Left colon (tissue), 2 donors: ENCODE results near the gene METTL17. TPM values are rescaled to one million over a fixed set of nuclear protein-coding genes. Genes with fewer than 3 reads are reported as not detected.
"Not testable (repeated sequence)": the region's sequence is repeated elsewhere in the genome, so short reads cannot be mapped to it uniquely, and the experiment has no call there.

Experiments
- ATAC-seq: fragments of 200-7000 bp; cut with Tn5 transposase; one replicate; pipeline ENCODE4 v1.9.1; 2020; ENCODE audit warnings: mild to moderate bottlenecking, moderate library complexity
- DNase-seq, 2 donors: peaks; one replicate each; pipeline ENCODE4 v3.0.0-alpha.2; 2020
- intact Hi-C, 2 donors: fragments of 100-400 bp; cut with DNase I in 1 of 2; cut with micrococcal nuclease in 1 of 2; formaldehyde crosslinking; loops; one replicate each; pipeline versions ENCODE4 v1.11.2 to v1.14.0; 2022; cut with DNase I, micrococcal nuclease
- microRNA-seq, 2 donors: library from miRNA; unstranded; fragments of <30 nt; microRNA quantifications; one replicate each; pipeline versions ENCODE4 v1.1.0 to v1.2.0, GENCODE V29; 2020
- total RNA-seq, 2 donors: library from RNA; stranded (reverse); fragmentation: NEBNext Ultra II Directional; extraction: Animal tissue kit (Norgen Biotek cat#: 25700); gene quantifications; one replicate each; pipeline ENCODE4 v1.2.1, GENCODE V29; 2021
- donor health status: DM: no; HTN: no; CAD: no.
- donor health status: DM: yes; HTN: yes; CAD: no.

METTL17 gene
- total RNA-seq, 2 donors from 2014 or later, result 48.4 to 65.1 TPM

DNA sequence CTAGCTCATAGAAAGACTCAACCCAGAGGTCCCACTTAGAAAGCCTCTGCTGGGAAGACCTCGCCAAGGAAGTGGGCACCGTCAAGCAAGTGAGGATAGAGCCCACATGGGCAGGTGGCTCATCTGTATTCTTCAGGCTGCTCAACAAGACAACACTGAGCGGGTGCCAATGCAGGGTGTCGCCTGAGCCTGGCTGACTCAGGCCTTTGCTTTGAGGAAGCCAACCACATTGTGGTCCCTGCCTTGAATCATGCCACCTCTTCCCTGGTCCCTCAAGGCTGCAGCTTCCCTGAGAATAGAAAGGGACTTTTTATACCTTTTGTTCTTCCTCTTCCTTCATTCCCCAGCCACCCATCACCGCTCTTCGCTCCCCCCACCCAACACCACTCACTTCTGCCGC is 47.0 kb downstream of the METTL17 start:
- DNase-seq (no peak), ATAC-seq (no peak)
- intact Hi-C loops, result no loop called here

DNA sequence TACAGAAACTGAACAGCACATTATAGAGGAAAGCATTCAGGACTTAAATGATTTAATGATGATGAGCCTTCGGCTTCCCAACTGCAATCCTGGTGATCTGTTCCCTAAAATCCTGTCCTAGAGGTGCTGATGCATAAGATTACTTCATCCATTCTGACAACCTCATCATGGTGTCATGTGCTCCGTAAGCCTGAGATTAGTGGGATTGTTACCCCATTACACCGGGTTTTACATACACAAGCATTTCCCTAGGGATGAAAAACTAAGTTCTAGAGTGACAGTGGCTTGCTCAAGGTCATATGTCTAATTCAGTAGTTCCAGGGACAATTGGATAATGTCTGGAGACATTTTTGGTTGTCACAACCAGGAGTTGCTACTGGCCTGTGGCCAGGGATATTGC is 47.4 kb downstream of the METTL17 start:
- DNase-seq (no peak), ATAC-seq (no peak)
- intact Hi-C loops, result no loop called here

DNA sequence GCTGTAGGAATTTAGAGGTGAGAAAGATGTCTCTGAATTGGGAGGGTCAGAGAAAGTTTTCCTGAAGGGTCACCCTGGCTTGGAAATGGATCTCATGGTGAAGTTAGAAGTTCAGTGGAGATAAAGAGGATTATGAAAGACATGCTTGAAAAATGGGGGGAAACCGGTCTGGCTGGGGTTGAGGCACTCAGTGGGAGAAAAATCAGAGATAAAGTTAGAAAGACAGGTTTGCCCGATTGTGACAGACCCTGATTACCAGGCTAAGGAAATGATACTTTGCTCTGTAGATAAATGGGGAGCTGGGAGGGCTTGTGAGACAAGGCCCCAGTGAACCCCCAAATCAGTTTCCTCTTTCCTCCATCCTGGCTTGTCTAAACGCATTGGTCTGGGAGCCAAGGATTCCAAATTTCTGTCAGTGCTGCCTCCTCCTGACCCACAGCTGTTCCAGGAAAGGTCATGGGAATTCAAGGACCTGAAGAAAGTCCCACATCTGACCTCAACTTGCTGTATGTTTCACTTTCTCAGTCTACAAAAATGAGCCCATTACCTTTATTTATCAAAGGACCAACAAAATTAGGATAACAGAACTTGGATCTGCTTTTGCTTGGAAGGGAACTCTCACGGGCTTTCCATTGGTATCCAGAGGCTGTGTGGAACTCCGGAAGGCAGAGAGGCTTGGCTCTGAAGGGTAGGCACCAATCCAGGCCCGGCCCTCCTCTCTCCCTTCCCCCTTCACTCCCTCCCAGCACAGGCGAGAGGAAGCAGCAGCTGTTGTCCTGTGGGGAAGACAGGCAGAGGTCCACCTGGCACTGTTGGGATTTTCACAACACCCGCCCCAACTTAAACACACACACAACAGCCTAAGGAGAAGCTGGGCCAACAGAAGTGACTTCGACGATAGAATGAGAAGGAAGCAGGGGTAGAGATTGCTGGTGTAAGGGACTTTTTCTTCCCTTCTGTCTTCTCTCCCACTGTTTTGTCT is 49.0 kb downstream of the METTL17 start:
- ATAC-seq (peak; percentile 87), DNase-seq (peak; percentile 77 to 90)
- intact Hi-C loops, result no loop called here

DNA sequence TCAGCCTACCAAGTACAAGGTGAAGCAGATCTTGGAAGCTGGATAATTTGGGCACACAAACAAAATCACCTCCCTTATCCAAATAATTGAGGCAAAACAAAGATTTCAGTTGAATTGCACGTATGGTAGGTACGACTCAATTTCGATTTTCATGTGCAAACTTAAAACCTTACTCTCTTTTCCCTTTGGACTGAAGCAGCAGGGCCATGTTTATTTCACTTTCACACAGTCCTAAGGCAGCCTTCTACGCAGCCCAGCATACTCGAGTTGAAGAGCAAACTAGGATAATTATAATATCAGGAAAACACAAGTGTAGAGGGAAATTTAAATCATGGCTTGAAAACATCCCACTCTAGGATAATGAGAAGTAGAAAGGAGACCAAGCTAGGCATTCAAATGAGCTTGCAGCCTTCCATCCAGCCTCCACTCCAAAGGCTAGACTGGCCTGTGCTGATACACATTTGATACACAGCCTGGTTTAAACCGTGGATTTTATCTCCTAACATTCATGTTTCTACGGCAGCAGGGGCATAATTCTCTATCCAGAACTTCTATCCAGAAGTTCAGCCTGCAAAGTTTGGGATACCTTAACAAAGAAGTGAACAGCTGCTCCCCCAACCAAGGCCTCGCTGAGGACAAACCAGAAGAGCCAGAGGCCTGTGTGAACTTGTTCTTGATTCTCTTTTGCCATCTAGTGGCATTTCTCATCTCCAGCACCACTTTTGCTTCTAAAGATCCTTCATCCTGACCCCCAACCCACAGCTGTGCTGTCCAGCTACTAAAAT is 50.0 kb downstream of the METTL17 start:
- intact Hi-C loops, result loop anchor here in 1 of 2 donors (5.0 kb wide), 1 partner anchor 182 kb away; no protein-coding TSS in a partner anchor
- ATAC-seq, result peak; percentile 52
- peak; percentile 44 to 55 for DNase-seq

DNA sequence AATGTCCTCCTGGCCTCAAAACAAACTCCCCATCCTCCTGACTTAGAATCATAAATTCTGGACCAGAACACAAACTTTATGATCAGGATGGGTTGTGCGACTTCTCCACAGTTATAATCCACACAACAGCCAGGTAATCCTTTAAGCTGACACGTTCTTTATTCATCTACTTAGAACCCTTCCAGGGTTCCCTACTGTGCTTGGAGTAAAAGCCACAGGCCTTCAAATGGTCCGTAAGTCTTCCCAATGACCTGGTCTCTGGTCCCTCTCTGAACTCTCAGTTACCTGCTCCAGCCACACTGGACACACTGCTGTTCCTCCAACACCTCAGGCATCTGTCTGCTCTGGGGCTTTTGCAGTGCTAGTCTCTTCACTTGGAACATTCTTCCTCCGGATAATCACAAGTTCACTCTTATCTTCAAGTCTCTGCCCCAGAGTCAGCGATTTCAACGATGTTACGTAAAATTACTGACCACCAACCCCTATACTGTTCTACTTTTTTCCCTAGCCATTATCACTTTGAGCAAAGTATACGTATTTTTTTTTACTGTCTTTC is 50.7 kb downstream of the METTL17 start:
- ATAC-seq, result no peak
- intact Hi-C loops, result loop anchor here in 1 of 2 donors (5.0 kb wide), 1 partner anchor 183 kb away; no protein-coding TSS in a partner anchor
- no peak for DNase-seq

DNA sequence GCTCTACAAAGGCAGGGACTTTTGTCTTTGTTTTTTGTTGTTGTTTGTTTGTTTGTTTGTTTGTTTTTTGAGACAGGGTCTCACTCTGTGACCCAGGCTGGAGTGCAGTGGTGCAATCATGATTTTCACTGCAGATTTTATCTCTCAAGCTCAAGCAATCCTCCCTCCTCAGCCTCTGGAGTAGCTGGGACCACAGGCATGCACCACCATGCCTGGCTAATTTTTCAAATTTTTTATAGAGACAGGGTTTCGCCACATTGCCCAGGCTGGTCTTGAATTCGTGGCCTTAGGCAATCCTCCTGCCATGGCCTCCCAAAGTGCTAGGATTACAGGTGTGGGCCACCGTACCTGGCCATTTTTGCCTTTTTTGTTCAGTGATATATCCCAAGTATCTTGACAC is 51.2 kb downstream of the METTL17 start:
- intact Hi-C loops, result loop anchor here in 1 of 2 donors (5.0 kb wide), 1 partner anchor 184 kb away; no protein-coding TSS in a partner anchor

DNA sequence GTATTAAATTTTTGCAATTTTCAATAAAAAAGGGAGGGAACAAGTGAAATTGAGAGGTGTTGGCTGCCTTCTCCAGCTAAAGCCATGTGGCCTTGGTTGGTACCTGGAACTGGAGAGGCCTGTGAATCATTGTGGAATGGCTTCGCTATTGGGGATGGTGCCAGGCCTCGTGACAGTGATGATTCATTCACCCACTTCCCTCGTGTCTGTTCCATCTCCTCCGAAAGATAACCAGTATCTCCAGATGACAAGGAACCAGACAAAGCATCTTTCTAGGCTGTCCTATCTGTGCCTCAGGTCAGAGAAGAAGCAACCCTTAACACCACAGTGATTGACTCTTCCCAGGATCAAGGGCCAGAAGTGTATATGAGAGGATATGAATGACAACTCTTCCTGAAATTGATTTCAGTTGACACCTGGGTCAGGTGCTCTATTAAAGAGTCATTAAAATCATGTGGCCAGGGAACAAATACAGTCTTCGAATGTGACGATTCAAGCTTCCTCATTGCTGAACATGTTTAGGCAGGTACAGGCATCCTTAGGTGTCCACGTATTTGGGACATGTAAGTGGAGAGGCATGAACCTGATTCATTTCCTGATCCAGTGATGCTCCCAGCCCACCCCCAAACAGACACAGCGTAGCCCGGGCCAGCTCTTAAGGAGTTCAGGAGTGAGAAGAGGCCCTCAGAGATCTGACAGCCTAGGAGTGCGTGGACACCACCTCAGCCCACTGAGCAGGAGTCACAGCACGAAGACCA is 52.1 kb downstream of the METTL17 start, which contains the start of gene RNASE7:
TSS of gene RNASE7 (plus strand) at position 687 of the 758 bp plus-strand sequence. CDS start 631 bp downstream, outside the sequence.
- DNase-seq (no peak), ATAC-seq (no peak)
- intact Hi-C loops, result loop anchor here in 1 of 2 donors (5.0 kb wide), 1 partner anchor 185 kb away; no protein-coding TSS in a partner anchor

More for the DNA sequence above, 51.2 kb downstream of the METTL17 start:
- DNase-seq, ATAC-seq: not testable (repeated sequence)

DNA sequence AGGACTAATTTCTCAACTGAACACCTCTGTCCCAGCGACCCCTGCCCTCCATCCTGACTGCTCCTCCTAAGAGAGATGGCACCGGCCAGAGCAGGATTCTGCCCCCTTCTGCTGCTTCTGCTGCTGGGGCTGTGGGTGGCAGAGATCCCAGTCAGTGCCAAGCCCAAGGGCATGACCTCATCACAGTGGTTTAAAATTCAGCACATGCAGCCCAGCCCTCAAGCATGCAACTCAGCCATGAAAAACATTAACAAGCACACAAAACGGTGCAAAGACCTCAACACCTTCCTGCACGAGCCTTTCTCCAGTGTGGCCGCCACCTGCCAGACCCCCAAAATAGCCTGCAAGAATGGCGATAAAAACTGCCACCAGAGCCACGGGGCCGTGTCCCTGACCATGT is 53.1 kb downstream of the METTL17 start:
- intact Hi-C loops, result loop anchor here in 1 of 2 donors (5.0 kb wide), 1 partner anchor 186 kb away; no protein-coding TSS in a partner anchor
- no peak for DNase-seq
- ATAC-seq, result no peak

DNA sequence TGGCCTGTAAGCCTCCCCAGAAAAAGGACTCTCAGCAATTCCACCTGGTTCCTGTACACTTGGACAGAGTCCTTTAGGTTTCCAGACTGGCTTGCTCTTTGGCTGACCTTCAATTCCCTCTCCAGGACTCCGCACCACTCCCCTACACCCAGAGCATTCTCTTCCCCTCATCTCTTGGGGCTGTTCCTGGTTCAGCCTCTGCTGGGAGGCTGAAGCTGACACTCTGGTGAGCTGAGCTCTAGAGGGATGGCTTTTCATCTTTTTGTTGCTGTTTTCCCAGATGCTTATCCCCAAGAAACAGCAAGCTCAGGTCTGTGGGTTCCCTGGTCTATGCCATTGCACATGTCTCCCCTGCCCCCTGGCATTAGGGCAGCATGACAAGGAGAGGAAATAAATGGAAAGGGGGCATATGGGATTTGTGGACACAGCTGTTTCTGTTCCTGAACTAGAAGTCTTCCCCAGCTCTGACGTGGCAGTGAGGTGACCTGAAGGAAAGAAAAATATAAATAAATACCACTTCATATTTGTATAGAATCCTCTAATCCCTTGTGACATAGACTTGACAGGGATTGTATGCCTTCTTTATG is 53.7 kb downstream of the METTL17 start:
- DNase-seq (no peak), ATAC-seq (no peak)
- intact Hi-C loops, result loop anchor here in 1 of 2 donors (5.0 kb wide), 1 partner anchor 186 kb away; no protein-coding TSS in a partner anchor

DNA sequence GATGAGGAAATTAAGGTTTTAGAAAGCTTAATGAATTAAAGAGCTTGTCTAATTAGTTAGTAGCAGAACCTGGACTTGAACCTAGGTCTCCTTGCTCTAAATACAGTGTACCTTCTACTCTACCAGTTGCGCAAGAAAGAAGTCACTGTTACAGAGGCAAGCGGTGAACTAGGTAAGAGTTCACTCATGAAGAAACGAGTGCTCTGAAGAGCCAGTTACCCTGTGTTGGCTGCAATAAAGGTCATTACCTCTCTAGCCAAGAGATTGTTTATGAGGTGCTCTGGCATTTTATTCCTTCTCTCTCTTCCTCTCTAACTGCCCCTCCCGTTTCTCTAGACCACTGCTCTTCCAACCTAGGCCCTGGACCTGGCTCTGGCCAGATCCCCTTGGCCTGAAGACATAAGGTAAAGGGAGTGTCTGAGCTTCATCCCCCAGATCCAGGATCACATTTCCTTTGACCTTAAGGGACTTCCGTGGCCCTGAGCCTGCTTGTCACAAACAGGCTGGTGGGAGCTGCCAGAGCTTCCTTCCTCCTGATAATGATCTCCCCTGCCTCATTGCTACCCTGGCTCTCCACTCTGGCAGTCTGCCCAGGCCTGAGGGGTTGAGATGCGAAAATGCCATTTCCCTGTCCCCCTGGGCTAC is 54.3 kb downstream of the METTL17 start:
- intact Hi-C loops, result loop anchor here in 1 of 2 donors (5.0 kb wide), 1 partner anchor 187 kb away; no protein-coding TSS in a partner anchor
- ATAC-seq (peak; percentile 79), DNase-seq (no peak)

Small RNA genes within 50 kb of the gene (microRNA-seq; reads per million reads assigned to microRNA genes)
- 0 reads per million in 2 donors for gene MIR6717

Other genes with a start within 250 kb of the METTL17 start
- gene EDDM3A, start 244.1 kb upstream of the METTL17 start, total RNA-seq, result not detected
- gene EDDM3B, start 221.6 kb upstream of the METTL17 start, total RNA-seq, result not detected
- gene RNASE6, start 208.7 kb upstream of the METTL17 start, total RNA-seq, result 10 to 100 TPM in 1 of 2 donors, 1 to 10 TPM in 1; 3.2 to 11.8 TPM
- 100 to 1,000 TPM; 124 to 420 TPM for gene RNASE1, start 187.1 kb upstream of the METTL17 start, total RNA-seq
- gene RNASE3, start 98.6 kb upstream of the METTL17 start, total RNA-seq, result not detected
- gene RNASE2, start 34.5 kb upstream of the METTL17 start, total RNA-seq, result under 1 TPM in 1 of 2 donors, not detected in 1; 0.47 TPM
- gene SLC39A2, start 9.3 kb downstream of the METTL17 start, total RNA-seq, result under 1 TPM; 0.61 to 0.92 TPM
- 100 to 1,000 TPM; 135 to 140 TPM for gene NDRG2, start 35.1 kb downstream of the METTL17 start, total RNA-seq
- under 1 TPM; 0.28 to 0.58 TPM for gene TPPP2, start 40.2 kb downstream of the METTL17 start, total RNA-seq
- gene RNASE13, start 44.8 kb downstream of the METTL17 start, total RNA-seq, result not detected
- gene RNASE7, start 52.4 kb downstream of the METTL17 start, total RNA-seq, result under 1 TPM in 1 of 2 donors, not detected in 1; 0.31 TPM
- gene RNASE8, start 67.8 kb downstream of the METTL17 start, total RNA-seq, result not detected
- gene ARHGEF40, start 80.3 kb downstream of the METTL17 start, total RNA-seq, result 10 to 100 TPM; 37.2 to 40.8 TPM
- gene ZNF219, start 108.7 kb downstream of the METTL17 start, total RNA-seq, result 10 to 100 TPM; 51.1 to 53.7 TPM
- gene TMEM253, start 111.1 kb downstream of the METTL17 start, total RNA-seq, result 10 to 100 TPM; 37.5 to 46.8 TPM
- gene OR5AU1, start 166.1 kb downstream of the METTL17 start, total RNA-seq, result not detected